Neural crest cell (in vitro differentiated cells): ENCODE data around the gene TMEM39A. TPM values are rescaled to one million over a fixed set of nuclear protein-coding genes. Genes with fewer than 3 reads are reported as not detected.

Experiments
- DNase-seq: peaks from one replicate; pipeline ENCODE4 v3.0.0; 2021; ENCODE audit warnings: low read depth, mixed read lengths, low spot score
- H3K27ac Mint-ChIP-seq: one replicate; pipeline ENCODE4 v1.8.0; 2021; ENCODE audit warnings: mild to moderate bottlenecking, mixed read lengths; ENCODE audit not compliant: unreplicated experiment
- H3K27me3 Mint-ChIP-seq: 2 replicates; pipeline ENCODE4 v1.8.0; 2021; ENCODE audit warnings: low read depth, mild to moderate bottlenecking, mixed read lengths
- H3K36me3 Mint-ChIP-seq: 2 replicates; pipeline ENCODE4 v1.8.0; 2021; ENCODE audit warnings: low read depth, mild to moderate bottlenecking, mixed read lengths
- H3K4me1 Mint-ChIP-seq: 2 replicates; pipeline ENCODE4 v1.8.0; 2021; ENCODE audit warnings: mixed read lengths
- H3K4me3 Mint-ChIP-seq: one replicate; pipeline ENCODE4 v1.8.0; 2021; ENCODE audit warnings: mild to moderate bottlenecking, mixed read lengths
- H3K9me3 Mint-ChIP-seq: 2 replicates; pipeline ENCODE4 v1.8.0; 2021; ENCODE audit warnings: mixed read lengths
- CTCF ChIP-seq: fragments of 200-600 bp; sonication (generic); conservative IDR thresholded peaks from 2 replicates; pipeline ENCODE4 v1.5.0; 2021; ENCODE audit warnings: antibody characterized with exemption, mild to moderate bottlenecking
- total RNA-seq: library from RNA; stranded (reverse); gene quantifications from 2 replicates; pipeline ENCODE4 v1.2.1, GENCODE V29; 2021

The TMEM39A gene
- total RNA-seq, 1 donor from 2014 or later = 36.1 TPM

DNA sequence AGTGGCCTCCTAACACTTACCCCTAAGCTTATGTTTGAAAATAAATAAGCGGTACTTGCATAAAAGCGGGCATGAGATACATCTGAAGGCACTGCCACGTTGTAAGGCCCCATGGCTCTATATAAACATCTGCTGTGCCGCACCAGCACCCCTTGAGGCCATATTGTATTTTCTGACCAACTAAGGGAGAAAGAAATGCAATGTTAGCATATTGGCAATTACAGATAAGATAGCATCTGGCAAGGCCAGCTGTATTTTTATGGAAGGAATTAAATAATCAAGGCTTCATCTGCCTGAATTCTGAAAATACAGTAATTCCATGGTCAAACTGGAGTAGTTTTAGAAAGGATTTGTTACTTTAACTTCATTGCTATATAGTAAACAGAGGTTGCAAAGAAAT lies 28.7 kb downstream of the TMEM39A start:
- Mint-ChIP-seq H3K4me1 (no peaks in the 10 kb centered on the region), H3K27me3 (no peaks in the 10 kb centered on the region), H3K4me3 (no peak overlapping the region), H3K36me3 (peaks cover 64% of the 10 kb centered on the region), H3K9me3 (peaks cover 6% of the 10 kb centered on the region), H3K27ac (no peak overlapping the region)
- DNase-seq = no peak
- TF ChIP-seq CTCF = no peak

- Mint-ChIP-seq H3K27ac (no peak overlapping the region), H3K36me3 (peaks cover 72% of the 10 kb centered on the region), H3K4me3 (no peak overlapping the region), H3K27me3 (no peaks in the 10 kb centered on the region), H3K4me1 (no peaks in the 10 kb centered on the region), H3K9me3 (peaks cover 11% of the 10 kb centered on the region)
- no peak for TF ChIP-seq CTCF
- DNase-seq = no peak
Measured at GRCh38 chr3:119433613-119434325, 29.6 kb downstream of the TMEM39A start.

DNA sequence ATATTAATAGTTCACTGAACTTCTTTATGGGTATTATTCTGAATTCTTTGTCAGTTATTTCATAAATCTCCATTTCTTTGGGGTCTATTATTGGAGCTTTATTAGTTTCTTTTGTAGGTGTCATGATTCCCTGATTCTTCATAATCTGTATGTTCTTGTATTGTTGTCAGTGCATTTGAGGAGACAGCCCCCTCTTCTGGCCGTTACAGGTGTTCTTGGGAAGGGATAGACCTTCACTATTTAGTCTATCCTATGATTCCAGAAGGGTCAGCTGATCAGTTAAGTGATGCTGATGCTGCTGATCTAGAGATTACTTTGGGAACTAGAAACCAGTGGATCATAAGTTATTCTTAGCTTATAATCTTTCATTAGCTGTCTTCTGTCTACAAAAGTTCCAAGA lies 34.9 kb downstream of the TMEM39A start:
- no peaks in the 10 kb centered on the region for H3K4me1 Mint-ChIP-seq
- no peak for DNase-seq
- no peak overlapping the region for H3K4me3 Mint-ChIP-seq
- peaks cover 64% of the 10 kb centered on the region for H3K36me3 Mint-ChIP-seq
- TF ChIP-seq CTCF = peak; percentile 35
- peaks cover 37% of the 10 kb centered on the region for H3K9me3 Mint-ChIP-seq
- no peak overlapping the region for H3K27ac Mint-ChIP-seq
- no peaks in the 10 kb centered on the region for H3K27me3 Mint-ChIP-seq

DNA sequence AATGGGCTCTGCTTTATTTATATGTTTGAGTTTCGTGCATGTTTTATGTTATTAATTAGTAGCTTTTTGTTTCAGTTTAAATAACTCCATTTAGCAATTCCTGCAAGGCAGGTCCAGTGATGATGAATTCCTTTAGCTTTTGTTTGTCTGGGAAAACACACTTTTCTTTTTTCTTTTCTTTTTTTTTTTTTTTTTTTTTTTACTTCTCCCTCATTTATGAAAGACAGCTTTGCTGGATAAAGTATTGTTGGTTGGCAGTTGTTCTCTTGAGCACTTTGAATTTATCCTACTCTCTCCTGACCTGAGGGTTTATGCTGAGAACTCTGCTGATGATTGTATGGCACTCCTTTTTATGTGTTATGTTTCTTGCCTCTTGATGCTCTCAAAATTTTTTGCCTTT lies 35.7 kb downstream of the TMEM39A start:
- DNase-seq = no peak
- Mint-ChIP-seq H3K4me1 (no peaks in the 10 kb centered on the region), H3K4me3 (no peak overlapping the region), H3K27me3 (no peaks in the 10 kb centered on the region), H3K36me3 (peaks cover 60% of the 10 kb centered on the region), H3K27ac (no peak overlapping the region), H3K9me3 (peaks cover 37% of the 10 kb centered on the region)
- no peak for TF ChIP-seq CTCF

DNA sequence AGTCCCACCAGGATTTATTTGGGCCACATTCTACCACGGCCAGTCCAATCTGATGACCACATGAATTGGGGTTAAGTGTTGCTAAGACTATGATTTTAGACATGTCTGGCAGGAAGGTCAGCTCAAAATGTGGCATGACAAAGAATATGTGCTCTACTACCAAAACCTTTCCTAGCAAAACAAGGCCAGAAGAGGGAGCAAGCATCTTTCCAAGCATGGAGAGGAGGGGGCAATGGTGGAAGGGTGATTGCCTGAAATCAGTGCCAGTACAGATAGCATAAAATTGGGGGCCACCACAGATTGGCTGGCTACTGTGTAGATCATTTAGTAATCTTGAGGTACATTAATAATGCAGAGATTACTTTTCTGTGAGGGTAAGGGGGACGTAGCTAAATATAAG lies 43.2 kb downstream of the TMEM39A start:
- Mint-ChIP-seq H3K4me1 (no peaks in the 10 kb centered on the region), H3K27ac (no peak overlapping the region), H3K36me3 (peaks cover under 1% of the 10 kb centered on the region), H3K27me3 (no peaks in the 10 kb centered on the region), H3K9me3 (peaks cover 4% of the 10 kb centered on the region), H3K4me3 (no peak overlapping the region)
- TF ChIP-seq CTCF = peak; percentile 30
- no peak for DNase-seq
